Keratinocyte (primary cell): Measurements from ENCODE around the gene RETREG3. TPM values are rescaled to one million over a fixed set of nuclear protein-coding genes. Genes with fewer than 3 reads are reported as not detected.

Source experiments
- DNase-seq: peaks from one replicate; pipeline ENCODE4 v3.0.0-alpha.2; 2011; ENCODE audit warnings: low read depth, missing footprints, low spot score
- FAIRE-seq: peaks from 2 replicates; lab custom pipeline; 2011; peaks lifted over from hg19 to GRCh38; lab: Jason Lieb, UNC
- H2AFZ ChIP-seq: 2 replicates; pipeline ENCODE4 v1.6.0; 2012; ENCODE audit warnings: low read length, control low read depth, inconsistent platforms; ENCODE audit not compliant: control insufficient read depth
- H3K27ac ChIP-seq: 2 replicates; pipeline ENCODE4 v1.5.1; 2011; ENCODE audit warnings: low read length; ENCODE audit not compliant: control insufficient read depth, insufficient read depth
- H3K27me3 ChIP-seq: 3 replicates; pipeline ENCODE4 v1.6.0; 2011; ENCODE audit warnings: low read length; ENCODE audit not compliant: control insufficient read depth, insufficient read depth; ENCODE audit errors: extremely low read depth
- H3K36me3 ChIP-seq, 2 experiments: 2 replicates in 1 of 2; 3 replicates in 1 of 2; pipeline ENCODE4 v1.5.1; 2011; ENCODE audit warnings: low read length in 2 of 2, mild to moderate bottlenecking in 1 of 2; ENCODE audit not compliant: control insufficient read depth in 2 of 2, insufficient read depth in 2 of 2; ENCODE audit errors: extremely low read depth in 1 of 2
- H3K4me1 ChIP-seq: 3 replicates; pipeline ENCODE4 v1.5.1; 2011; ENCODE audit warnings: low read length; ENCODE audit not compliant: control insufficient read depth, insufficient read depth; ENCODE audit errors: extremely low read depth
- H3K4me2 ChIP-seq: 3 replicates; pipeline ENCODE4 v1.6.0; 2011; ENCODE audit warnings: low read depth, low read length; ENCODE audit not compliant: control insufficient read depth, insufficient read depth; ENCODE audit errors: extremely low read depth
- H3K4me3 ChIP-seq, 3 experiments: fragments of 200-600 bp in 1 of 3; sonication (generic) in 1 of 3; 2 replicates in 2 of 3; 3 replicates in 1 of 3; pipeline ENCODE4 v1.5.1; 2011 to 2016; ENCODE audit warnings: low read length in 3 of 3, mild to moderate bottlenecking in 3 of 3, control low read depth in 2 of 3, inconsistent platforms in 1 of 3, low read depth in 1 of 3, mixed read lengths in 1 of 3, mixed run types in 1 of 3, moderate library complexity in 1 of 3; ENCODE audit not compliant: control insufficient read depth in 2 of 3, insufficient read depth in 2 of 3; ENCODE audit errors: extremely low read depth in 1 of 3
- H3K79me2 ChIP-seq: 2 replicates; pipeline ENCODE4 v1.6.0; 2012; ENCODE audit warnings: low read length; ENCODE audit not compliant: control insufficient read depth, insufficient read depth
- H3K9ac ChIP-seq: 3 replicates; pipeline ENCODE4 v1.6.0; 2011; ENCODE audit warnings: low read length; ENCODE audit not compliant: control insufficient read depth, insufficient read depth; ENCODE audit errors: extremely low read depth
- H3K9me1 ChIP-seq: 3 replicates; pipeline ENCODE4 v1.6.0; 2011; ENCODE audit warnings: low read length; ENCODE audit not compliant: control insufficient read depth, insufficient read depth; ENCODE audit errors: extremely low read depth
- H3K9me3 ChIP-seq: 2 replicates; pipeline ENCODE4 v1.5.1; 2012; ENCODE audit warnings: low read depth, low read length; ENCODE audit not compliant: control insufficient read depth
- H4K20me1 ChIP-seq: 3 replicates; pipeline ENCODE4 v1.6.0; 2011; ENCODE audit warnings: low read length; ENCODE audit not compliant: control insufficient read depth, insufficient read depth; ENCODE audit errors: extremely low read depth
- EZH2 ChIP-seq: IDR thresholded peaks from one replicate; pipeline ENCODE4 v1.6.1; 2012; ENCODE audit warnings: inconsistent platforms, mild to moderate bottlenecking, low read length, moderate library complexity
- dilution Hi-C: fragments of 300-500 bp; cut with MboI; formaldehyde crosslinking; loops from one replicate; pipeline ENCODE4 v1.7.0; 2020; ENCODE audit warnings: low sequenced_read_pairs; ENCODE audit not compliant: extremely low pct_ligation_motif_present
- polyA plus RNA-seq, 5 experiments: library from polyadenylated mRNA; depleted of rRNA in 3 of 5; stranded (reverse) in 3 of 5; stranded (forward) in 1 of 5; unstranded in 1 of 5; fragments of >200 nt; gene quantifications; 1 replicate in 1 of 5; 2 replicates in 3 of 5; 3 replicates in 1 of 5; pipeline versions ENCODE4 v1.2.1 to v1.2.3, GENCODE V29; 2011 to 2012; ENCODE audit warnings: missing spikeins in 2 of 5, low read depth in 1 of 5, low replicate concordance in 1 of 5
- TF ChIP-seq, protein P1 (sequence below), 3 experiments: IDR thresholded peaks in 1 of 3; conservative IDR thresholded peaks in 1 of 3; optimal IDR thresholded peaks in 1 of 3; 2 replicates in 2 of 3; 3 replicates in 1 of 3; pipeline versions ENCODE3 to v1.5.1; 2011; ENCODE audit warnings: low read length in 3 of 3, mild to moderate bottlenecking in 3 of 3, moderate library complexity in 2 of 3, control low read depth in 1 of 3, inconsistent platforms in 1 of 3; ENCODE audit not compliant: insufficient read depth in 2 of 3; ENCODE audit errors: extremely low read depth in 1 of 3

The RETREG3 gene
- polyA plus RNA-seq, 1 donor (not counting 4 experiments of a cell fraction or from before 2014, with no cell fraction given), result 25.2 TPM

DNA sequence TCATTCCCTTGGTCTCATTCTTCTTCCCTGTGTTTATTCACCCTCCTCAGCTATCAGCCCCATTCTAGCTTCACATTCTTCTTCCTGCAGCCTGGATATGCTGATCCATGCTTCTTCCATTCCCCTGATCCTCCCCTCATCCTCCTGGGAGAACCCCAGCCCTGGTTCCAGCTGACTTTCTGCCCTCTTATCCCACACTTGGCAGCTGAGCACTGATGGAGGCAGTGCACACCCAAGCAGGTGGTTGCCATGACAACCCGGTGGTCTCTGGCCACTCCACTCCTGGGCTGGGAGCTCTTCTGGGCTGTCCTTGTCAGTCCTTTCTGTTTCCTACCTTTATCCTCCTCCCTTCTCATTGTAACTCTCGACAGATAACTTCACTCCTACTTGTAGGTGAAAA lies 33.2 kb upstream of the RETREG3 start:
- no peaks in the 10 kb centered on the region for H3K9me3 ChIP-seq
- H3K4me3 ChIP-seq, result no peak overlapping the region
- H3K27me3 ChIP-seq, result no peaks in the 10 kb centered on the region
- H3K27ac ChIP-seq, result no peak overlapping the region
- no peaks in the 10 kb centered on the region for H3K79me2 ChIP-seq
- dilution Hi-C loops, result no loop called here
- H2AFZ ChIP-seq, result no peak overlapping the region
- H3K4me1 ChIP-seq, result no peaks in the 10 kb centered on the region
- H3K9ac ChIP-seq, result no peak overlapping the region
- no peak for DNase-seq
- no peak overlapping the region for H3K4me2 ChIP-seq
- FAIRE-seq, result no peak
- no peaks in the 10 kb centered on the region for H3K36me3 ChIP-seq
- H3K9me1 ChIP-seq, result no peaks in the 10 kb centered on the region
- TF ChIP-seq EZH2, result no peak
- TF ChIP-seq, protein P1, sequence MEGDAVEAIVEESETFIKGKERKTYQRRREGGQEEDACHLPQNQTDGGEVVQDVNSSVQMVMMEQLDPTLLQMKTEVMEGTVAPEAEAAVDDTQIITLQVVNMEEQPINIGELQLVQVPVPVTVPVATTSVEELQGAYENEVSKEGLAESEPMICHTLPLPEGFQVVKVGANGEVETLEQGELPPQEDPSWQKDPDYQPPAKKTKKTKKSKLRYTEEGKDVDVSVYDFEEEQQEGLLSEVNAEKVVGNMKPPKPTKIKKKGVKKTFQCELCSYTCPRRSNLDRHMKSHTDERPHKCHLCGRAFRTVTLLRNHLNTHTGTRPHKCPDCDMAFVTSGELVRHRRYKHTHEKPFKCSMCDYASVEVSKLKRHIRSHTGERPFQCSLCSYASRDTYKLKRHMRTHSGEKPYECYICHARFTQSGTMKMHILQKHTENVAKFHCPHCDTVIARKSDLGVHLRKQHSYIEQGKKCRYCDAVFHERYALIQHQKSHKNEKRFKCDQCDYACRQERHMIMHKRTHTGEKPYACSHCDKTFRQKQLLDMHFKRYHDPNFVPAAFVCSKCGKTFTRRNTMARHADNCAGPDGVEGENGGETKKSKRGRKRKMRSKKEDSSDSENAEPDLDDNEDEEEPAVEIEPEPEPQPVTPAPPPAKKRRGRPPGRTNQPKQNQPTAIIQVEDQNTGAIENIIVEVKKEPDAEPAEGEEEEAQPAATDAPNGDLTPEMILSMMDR (optimal IDR thresholded peaks at IDR 0.05 in 1 of 3, IDR thresholded peaks at IDR 0.05 in 1 of 3, conservative IDR thresholded peaks at IDR 0.05 in 1 of 3; ENCODE audit: extremely low read depth in 1 of 3, insufficient read depth in 2 of 3, low read length in 3 of 3), result no peak
- H4K20me1 ChIP-seq, result no peaks in the 10 kb centered on the region

DNA sequence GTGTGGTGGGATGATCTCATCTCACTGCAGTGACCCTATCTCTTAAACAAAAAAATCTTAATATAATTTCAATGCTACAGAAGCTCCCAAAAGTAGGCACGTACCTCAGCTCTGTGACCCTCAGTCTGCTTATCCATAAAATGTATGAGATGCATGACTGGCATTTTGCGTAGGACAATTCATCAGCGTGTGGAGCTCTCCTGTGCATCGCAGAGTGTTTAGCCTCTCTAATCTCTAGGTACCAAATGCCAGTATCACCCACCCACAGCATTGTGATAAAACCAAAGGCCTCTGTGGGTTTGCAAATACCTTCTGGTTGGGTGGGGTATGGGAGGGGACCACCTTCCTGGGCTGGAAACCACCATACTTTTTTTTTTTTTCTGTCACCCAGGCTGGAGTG lies 30.9 kb upstream of the RETREG3 start:
- dilution Hi-C loops, result no loop called here
- DNase-seq, result no peak

More for the DNA sequence above, 30.9 kb upstream of the RETREG3 start:
- H3K9ac ChIP-seq, result no peak overlapping the region
- no peak overlapping the region for H3K27ac ChIP-seq
- H3K4me1 ChIP-seq, result no peaks in the 10 kb centered on the region
- TF ChIP-seq EZH2, result no peak
- TF ChIP-seq, protein P1 (optimal IDR thresholded peaks at IDR 0.05 in 1 of 3, IDR thresholded peaks at IDR 0.05 in 1 of 3, conservative IDR thresholded peaks at IDR 0.05 in 1 of 3; ENCODE audit: extremely low read depth in 1 of 3, insufficient read depth in 2 of 3, low read length in 3 of 3), result no peak
- FAIRE-seq, result no peak
- H3K9me1 ChIP-seq, result no peaks in the 10 kb centered on the region
- H3K9me3 ChIP-seq, result no peaks in the 10 kb centered on the region
- H4K20me1 ChIP-seq, result no peaks in the 10 kb centered on the region
- H3K4me3 ChIP-seq, result no peak overlapping the region
- H3K79me2 ChIP-seq, result no peaks in the 10 kb centered on the region
- no peaks in the 10 kb centered on the region for H3K27me3 ChIP-seq
- no peaks in the 10 kb centered on the region for H3K36me3 ChIP-seq
- H2AFZ ChIP-seq, result no peak overlapping the region
- no peak overlapping the region for H3K4me2 ChIP-seq
